Fibroblast of skin of back (primary cell): Measurements from ENCODE around the gene C2CD3. TPM values are rescaled to one million over a fixed set of nuclear protein-coding genes. Genes with fewer than 3 reads are reported as not detected.

Experiments used
- DNase-seq: peaks from one replicate; pipeline ENCODE4 v3.0.0-alpha.2; 2013
- polyA plus RNA-seq, 2 experiments: library from polyadenylated mRNA; unstranded; fragments of 120-200 nt; gene quantifications; one replicate each; pipeline ENCODE4 v1.2.1, GENCODE V29; 2013; ENCODE audit not compliant: insufficient read length in 2 of 2

C2CD3 gene
- 22.4 TPM for polyA plus RNA-seq (2013, experiment 1 of 2; ENCODE audit: insufficient read length)
- 15.5 TPM for polyA plus RNA-seq (2013, experiment 2 of 2; ENCODE audit: insufficient read length)

GRCh38 chr11:74170694-74171629, at the start of gene C2CD3, which contains the start of gene PPME1:
Gene C2CD3 (minus strand): TSS chr11:74171002. CDS start chr11:74170792, 210 bp downstream.
Gene PPME1 (plus strand): TSS chr11:74171289. CDS start chr11:74171422, 133 bp downstream.
- DNase-seq, result peak; percentile 100

GRCh38 chr11:74220376-74220775, 49.6 kb upstream of the C2CD3 start:
- no peak for DNase-seq

- no peak for DNase-seq
Measured at GRCh38 chr11:74212533-74212932, 41.7 kb upstream of the C2CD3 start.

- DNase-seq, result no peak
Measured at GRCh38 chr11:74208507-74208906, 37.7 kb upstream of the C2CD3 start.

GRCh38 chr11:74206746-74207145, 35.9 kb upstream of the C2CD3 start:
- DNase-seq, result no peak

- no peak for DNase-seq
Measured at GRCh38 chr11:74205181-74205580, 34.4 kb upstream of the C2CD3 start.

GRCh38 chr11:74204701-74205100, 33.9 kb upstream of the C2CD3 start:
- no peak for DNase-seq

GRCh38 chr11:74203966-74204365, 33.2 kb upstream of the C2CD3 start:
- no peak for DNase-seq

GRCh38 chr11:74196781-74197486, 26.1 kb upstream of the C2CD3 start:
- DNase-seq, result no peak

GRCh38 chr11:74195828-74196227, 25.0 kb upstream of the C2CD3 start:
- peak; percentile 17 for DNase-seq

GRCh38 chr11:74185695-74186094, 14.9 kb upstream of the C2CD3 start:
- peak; percentile 17 for DNase-seq

- no peak for DNase-seq
Measured at GRCh38 chr11:74185285-74185684, 14.5 kb upstream of the C2CD3 start.

GRCh38 chr11:74182635-74183034, 11.8 kb upstream of the C2CD3 start:
- DNase-seq, result peak; percentile 22

- DNase-seq, result peak; percentile 25
Measured at GRCh38 chr11:74179234-74180052, 8.6 kb upstream of the C2CD3 start.

GRCh38 chr11:74175920-74176319, 5.1 kb upstream of the C2CD3 start:
- DNase-seq, result no peak

- DNase-seq, result peak; percentile 12
Measured at GRCh38 chr11:74171997-74172396, 1.2 kb upstream of the C2CD3 start.

- no peak for DNase-seq
Measured at GRCh38 chr11:74171630-74171968, 797 bp upstream of the C2CD3 start.

- DNase-seq, result peak; percentile 3
Measured at GRCh38 chr11:74169738-74170458, 904 bp downstream of the C2CD3 start.

- no peak for DNase-seq
Measured at GRCh38 chr11:74168838-74169237, 2.0 kb downstream of the C2CD3 start.

- DNase-seq, result no peak
Measured at GRCh38 chr11:74162681-74163467, 7.9 kb downstream of the C2CD3 start.

- no peak for DNase-seq
Measured at GRCh38 chr11:74159642-74160041, 11.2 kb downstream of the C2CD3 start.
